ENCODE measurements around the gene DHX29. TPM values are rescaled to one million over a fixed set of nuclear protein-coding genes. Genes with fewer than 3 reads are reported as not detected.

The DHX29 gene
- polyA plus RNA-seq, 1 donor (not counting 4 experiments of a cell fraction or from before 2014, with no cell fraction given): 18.8 TPM

DNA sequence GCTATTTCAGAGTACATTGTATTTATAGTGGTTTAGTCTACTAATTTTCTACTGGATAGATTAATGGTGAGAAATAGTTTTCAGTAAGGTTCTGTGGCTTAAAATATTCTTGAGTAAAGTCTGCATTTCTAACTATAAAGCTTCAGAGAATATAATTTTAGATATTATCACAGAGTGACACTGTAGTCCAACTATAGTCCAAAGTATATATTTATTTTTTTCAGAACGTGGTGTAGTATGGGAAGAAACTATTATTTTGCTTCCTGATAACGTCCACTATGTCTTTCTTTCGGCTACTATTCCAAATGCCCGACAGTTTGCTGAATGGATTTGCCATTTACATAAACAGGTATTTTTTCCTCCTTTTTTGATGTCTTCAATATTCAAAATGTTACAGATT lies 35.6 kb upstream of the DHX29 start:
- no peaks in the 10 kb centered on the region for H3K4me1 ChIP-seq (ENCODE audit: control insufficient read depth, extremely low read depth, insufficient read depth, low read length)
- no peaks in the 10 kb centered on the region for H3K27me3 ChIP-seq (ENCODE audit: control insufficient read depth, extremely low read depth, insufficient read depth, low read length)
- TF ChIP-seq, protein P1, sequence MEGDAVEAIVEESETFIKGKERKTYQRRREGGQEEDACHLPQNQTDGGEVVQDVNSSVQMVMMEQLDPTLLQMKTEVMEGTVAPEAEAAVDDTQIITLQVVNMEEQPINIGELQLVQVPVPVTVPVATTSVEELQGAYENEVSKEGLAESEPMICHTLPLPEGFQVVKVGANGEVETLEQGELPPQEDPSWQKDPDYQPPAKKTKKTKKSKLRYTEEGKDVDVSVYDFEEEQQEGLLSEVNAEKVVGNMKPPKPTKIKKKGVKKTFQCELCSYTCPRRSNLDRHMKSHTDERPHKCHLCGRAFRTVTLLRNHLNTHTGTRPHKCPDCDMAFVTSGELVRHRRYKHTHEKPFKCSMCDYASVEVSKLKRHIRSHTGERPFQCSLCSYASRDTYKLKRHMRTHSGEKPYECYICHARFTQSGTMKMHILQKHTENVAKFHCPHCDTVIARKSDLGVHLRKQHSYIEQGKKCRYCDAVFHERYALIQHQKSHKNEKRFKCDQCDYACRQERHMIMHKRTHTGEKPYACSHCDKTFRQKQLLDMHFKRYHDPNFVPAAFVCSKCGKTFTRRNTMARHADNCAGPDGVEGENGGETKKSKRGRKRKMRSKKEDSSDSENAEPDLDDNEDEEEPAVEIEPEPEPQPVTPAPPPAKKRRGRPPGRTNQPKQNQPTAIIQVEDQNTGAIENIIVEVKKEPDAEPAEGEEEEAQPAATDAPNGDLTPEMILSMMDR (optimal IDR thresholded peaks at IDR 0.05 in 1 of 3, IDR thresholded peaks at IDR 0.05 in 1 of 3, conservative IDR thresholded peaks at IDR 0.05 in 1 of 3; ENCODE audit: extremely low read depth in 1 of 3, insufficient read depth in 2 of 3, low read length in 3 of 3): no peak
- no peak for TF ChIP-seq EZH2 (IDR thresholded peaks at IDR 0.05; ENCODE audit: low read length)
- no peak for DNase-seq (ENCODE audit: low read depth, low spot score)
- no peak overlapping the region for H3K4me3 ChIP-seq (ENCODE audit: control insufficient read depth in 2 of 3, extremely low read depth in 1 of 3, insufficient read depth in 2 of 3, low read depth in 1 of 3, low read length in 3 of 3)
- no peak overlapping the region for H3K9ac ChIP-seq (ENCODE audit: control insufficient read depth, extremely low read depth, insufficient read depth, low read length)
- H3K79me2 ChIP-seq (ENCODE audit: control insufficient read depth, insufficient read depth, low read length): peaks cover 5% of the 10 kb centered on the region
- no peaks in the 10 kb centered on the region for H3K9me3 ChIP-seq (ENCODE audit: control insufficient read depth, low read depth, low read length)
- H3K4me2 ChIP-seq (ENCODE audit: control insufficient read depth, extremely low read depth, insufficient read depth, low read depth, low read length): no peak overlapping the region
- no peaks in the 10 kb centered on the region for H3K9me1 ChIP-seq (ENCODE audit: control insufficient read depth, extremely low read depth, insufficient read depth, low read length)
- H4K20me1 ChIP-seq (ENCODE audit: control insufficient read depth, extremely low read depth, insufficient read depth, low read length): no peaks in the 10 kb centered on the region
- no peak overlapping the region for H2AFZ ChIP-seq (ENCODE audit: control insufficient read depth, low read length)
- no peak overlapping the region for H3K27ac ChIP-seq (ENCODE audit: control insufficient read depth, insufficient read depth, low read length)
- peaks cover 5 to 11% of the 10 kb centered on the region in 2 experiments for H3K36me3 ChIP-seq (ENCODE audit: control insufficient read depth in 2 of 2, extremely low read depth in 1 of 2, insufficient read depth in 2 of 2, low read length in 2 of 2)
- dilution Hi-C loops (cut with MboI; ENCODE audit: extremely low pct_ligation_motif_present, low sequenced_read_pairs): no loop called here
- no peak for FAIRE-seq

DNA sequence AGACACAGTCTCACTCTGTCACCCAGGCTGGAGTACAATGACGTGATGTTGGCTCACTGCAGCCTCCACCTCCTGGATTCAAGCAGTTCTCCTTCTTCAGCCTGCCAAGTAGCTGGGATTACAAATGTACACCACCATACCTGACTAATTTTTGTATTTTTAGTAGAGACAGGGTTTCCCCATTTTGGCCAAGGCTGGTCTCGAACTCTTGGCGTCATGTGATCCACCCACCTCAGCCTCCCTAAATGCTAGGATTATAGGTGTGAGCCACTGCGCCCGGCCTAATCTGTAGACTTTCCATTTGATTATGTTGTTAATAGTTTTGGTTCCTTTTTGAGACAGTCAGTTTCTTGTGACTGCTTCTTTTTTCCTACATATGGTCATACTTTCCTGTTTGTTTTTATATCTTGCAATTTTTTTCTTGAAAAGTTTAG lies 31.3 kb upstream of the DHX29 start:
- H3K79me2 ChIP-seq (ENCODE audit: control insufficient read depth, insufficient read depth, low read length): peaks cover 29% of the 10 kb centered on the region
- H3K4me2 ChIP-seq (ENCODE audit: control insufficient read depth, extremely low read depth, insufficient read depth, low read depth, low read length): no peak overlapping the region

More for the DNA sequence above, 31.3 kb upstream of the DHX29 start:
- no peak overlapping the region for H3K27ac ChIP-seq (ENCODE audit: control insufficient read depth, insufficient read depth, low read length)
- H4K20me1 ChIP-seq (ENCODE audit: control insufficient read depth, extremely low read depth, insufficient read depth, low read length): no peaks in the 10 kb centered on the region
- no peaks in the 10 kb centered on the region for H3K27me3 ChIP-seq (ENCODE audit: control insufficient read depth, extremely low read depth, insufficient read depth, low read length)
- peaks cover 0 to 7% of the 10 kb centered on the region in 2 experiments for H3K36me3 ChIP-seq (ENCODE audit: control insufficient read depth in 2 of 2, extremely low read depth in 1 of 2, insufficient read depth in 2 of 2, low read length in 2 of 2)
- no peak overlapping the region for H3K9ac ChIP-seq (ENCODE audit: control insufficient read depth, extremely low read depth, insufficient read depth, low read length)
- no peaks in the 10 kb centered on the region for H3K9me3 ChIP-seq (ENCODE audit: control insufficient read depth, low read depth, low read length)
- no peaks in the 10 kb centered on the region for H3K4me1 ChIP-seq (ENCODE audit: control insufficient read depth, extremely low read depth, insufficient read depth, low read length)
- no peak for DNase-seq (ENCODE audit: low read depth, low spot score)
- no peaks in the 10 kb centered on the region for H3K9me1 ChIP-seq (ENCODE audit: control insufficient read depth, extremely low read depth, insufficient read depth, low read length)
- FAIRE-seq: no peak
- H2AFZ ChIP-seq (ENCODE audit: control insufficient read depth, low read length): no peak overlapping the region
- dilution Hi-C loops (cut with MboI; ENCODE audit: extremely low pct_ligation_motif_present, low sequenced_read_pairs): no loop called here
- H3K4me3 ChIP-seq (ENCODE audit: control insufficient read depth in 2 of 3, extremely low read depth in 1 of 3, insufficient read depth in 2 of 3, low read depth in 1 of 3, low read length in 3 of 3): no peak overlapping the region
- TF ChIP-seq, protein P1 (optimal IDR thresholded peaks at IDR 0.05 in 1 of 3, IDR thresholded peaks at IDR 0.05 in 1 of 3, conservative IDR thresholded peaks at IDR 0.05 in 1 of 3; ENCODE audit: extremely low read depth in 1 of 3, insufficient read depth in 2 of 3, low read length in 3 of 3): no peak
- TF ChIP-seq EZH2 (IDR thresholded peaks at IDR 0.05; ENCODE audit: low read length): no peak
